Measurements from ENCODE around the gene CLCA4. TPM values are rescaled to one million over a fixed set of nuclear protein-coding genes. Genes with fewer than 3 reads are reported as not detected.

CLCA4 gene
- total and polyA plus RNA-seq, 7 donors: 0.03 to 0.21 (median 0.11) TPM; not detected in 2

- no peak for TF ChIP-seq CTCF (IDR thresholded peaks at IDR 0.05)
- ATAC-seq: no peak
- intact Hi-C loops (cut with DNase I): no loop called here
- DNase-seq: no peak
- Histone ChIP-seq H3K9me3 (no peaks in the 10 kb centered on the region), H3K36me3 (ENCODE audit: insufficient read depth in 1 of 2, low read depth in 1 of 2) (no peaks in the 10 kb centered on the region), H3K27me3 (ENCODE audit: insufficient read depth in 3 of 3, low read length in 2 of 3) (peaks cover 0 to 3% (median 0%) of the 10 kb centered on the region in 3 donors), H3K4me3 (no peak overlapping the region), H3K4me1 (no peaks in the 10 kb centered on the region), H3K27ac (no peak overlapping the region)
- 77 to 79% (median 78%) methylated on average over 3 of the region's 3 CpGs for WGBS, 3 donors
Observed at GRCh38 chr1:86567878-86568277, 21.0 kb downstream of the CLCA4 start.

GRCh38 chr1:86573763-86574484 is 27.0 kb downstream of the CLCA4 start:
- Histone ChIP-seq H3K36me3 (ENCODE audit: insufficient read depth in 1 of 2, low read depth in 1 of 2) (no peaks in the 10 kb centered on the region), H3K27me3 (ENCODE audit: insufficient read depth in 3 of 3, low read length in 2 of 3) (no peaks in the 10 kb centered on the region), H3K4me1 (no peaks in the 10 kb centered on the region), H3K4me3 (no peak overlapping the region), H3K27ac (no peak overlapping the region), H3K9me3 (no peaks in the 10 kb centered on the region)
- DNase-seq (no peak), ATAC-seq (no peak)
- 58 to 74% (median 68%) methylated on average over 2 of the region's 2 CpGs for WGBS, 3 donors
- intact Hi-C loops (cut with DNase I): no loop called here
- TF ChIP-seq CTCF (IDR thresholded peaks at IDR 0.05): no peak

GRCh38 chr1:86581231-86581630 is 34.4 kb downstream of the CLCA4 start:
- ATAC-seq: no peak

GRCh38 chr1:86582161-86582560 is 35.3 kb downstream of the CLCA4 start:
- TF ChIP-seq CTCF (IDR thresholded peaks at IDR 0.05): no peak
- ATAC-seq: no peak
- WGBS, 3 donors: 61 to 84% (median 79%) methylated on average over 1 of the region's 1 CpG

More at GRCh38 chr1:86581231-86581630, 34.4 kb downstream of the CLCA4 start:
- intact Hi-C loops (cut with DNase I): no loop called here
- no peaks in the 10 kb centered on the region for H3K36me3 ChIP-seq (ENCODE audit: insufficient read depth in 1 of 2, low read depth in 1 of 2)
- H3K4me3 ChIP-seq: no peak overlapping the region
- no peak for TF ChIP-seq CTCF (IDR thresholded peaks at IDR 0.05)
- no peak overlapping the region for H3K27ac ChIP-seq
- 27 to 55% (median 41%) methylated on average over 1 of the region's 1 CpG for WGBS, 3 donors
- no peaks in the 10 kb centered on the region for H3K4me1 ChIP-seq
- H3K27me3 ChIP-seq (ENCODE audit: insufficient read depth in 3 of 3, low read length in 2 of 3): no peaks in the 10 kb centered on the region
- no peak for DNase-seq
- no peaks in the 10 kb centered on the region for H3K9me3 ChIP-seq

GRCh38 chr1:86583032-86583431 is 36.2 kb downstream of the CLCA4 start:
- intact Hi-C loops (cut with DNase I): no loop called here
- H3K27ac ChIP-seq: no peak overlapping the region
- DNase-seq (no peak), ATAC-seq (no peak)
- H3K36me3 ChIP-seq (ENCODE audit: insufficient read depth in 1 of 2, low read depth in 1 of 2): no peaks in the 10 kb centered on the region
- H3K9me3 ChIP-seq: no peaks in the 10 kb centered on the region
- H3K27me3 ChIP-seq (ENCODE audit: insufficient read depth in 3 of 3, low read length in 2 of 3): no peaks in the 10 kb centered on the region
- 90 to 94% (median 90%) methylated on average over 1 of the region's 1 CpG for WGBS, 3 donors
- no peaks in the 10 kb centered on the region for H3K4me1 ChIP-seq
- no peak overlapping the region for H3K4me3 ChIP-seq
- no peak for TF ChIP-seq CTCF (IDR thresholded peaks at IDR 0.05)

More at GRCh38 chr1:86582161-86582560, 35.3 kb downstream of the CLCA4 start:
- Histone ChIP-seq H3K9me3 (no peaks in the 10 kb centered on the region), H3K4me1 (no peaks in the 10 kb centered on the region), H3K36me3 (ENCODE audit: insufficient read depth in 1 of 2, low read depth in 1 of 2) (no peaks in the 10 kb centered on the region), H3K4me3 (no peak overlapping the region), H3K27me3 (ENCODE audit: insufficient read depth in 3 of 3, low read length in 2 of 3) (no peaks in the 10 kb centered on the region), H3K27ac (no peak overlapping the region)
- intact Hi-C loops (cut with DNase I): no loop called here
- DNase-seq: no peak
